Prostate gland (tissue), 2 donors: Measurements from ENCODE around the gene GTF2F1. TPM values are rescaled to one million over a fixed set of nuclear protein-coding genes. Genes with fewer than 3 reads are reported as not detected.

ENCODE experiments used
- DNase-seq: peaks from one replicate; pipeline ENCODE4 v3.0.0-alpha.2; 2019; ENCODE audit warnings: low spot score
- H3K27ac ChIP-seq, 2 donors: fragments of 200-600 bp; sonication (generic); 2 replicates each; pipeline ENCODE4 v1.5.1; 2017 to 2019
- H3K27me3 ChIP-seq: fragments of 200-600 bp; sonication (generic); replicated peaks from 2 replicates; pipeline ENCODE4 v1.5.1; 2019; ENCODE audit not compliant: insufficient read depth
- H3K36me3 ChIP-seq, 2 donors: fragments of 200-600 bp; sonication (generic); 1 replicate in 1 of 2; 2 replicates in 1 of 2; pipeline versions ENCODE4 v1.5.1 to v1.8.1; 2017 to 2019
- H3K4me1 ChIP-seq: fragments of 200-600 bp; sonication (generic); replicated peaks from 2 replicates; pipeline ENCODE4 v1.5.1; 2019
- H3K4me3 ChIP-seq, 2 donors: fragments of 200-600 bp; sonication (generic); 2 replicates each; pipeline ENCODE4 v1.5.1; 2017 to 2019
- H3K9me3 ChIP-seq: fragments of 200-600 bp; sonication (generic); 2 replicates; pipeline ENCODE4 v1.5.1; 2017
- POLR2A ChIP-seq: fragments of 450-650 bp; IDR thresholded peaks from one replicate; pipeline ENCODE4 v1.6.1; 2016; ENCODE audit warnings: antibody characterized with exemption, mild to moderate bottlenecking
- POLR2AphosphoS5 ChIP-seq: sonication (generic); formaldehyde crosslinking; IDR thresholded peaks from one replicate; pipeline ENCODE4 v1.6.1; 2017; ENCODE audit warnings: antibody characterized with exemption
- WGBS: methylation state at CpG from one replicate; pipeline ENCODE4 v1.1.5; 2018; 5-methylcytosine and 5-hydroxymethylcytosine counted together
- intact Hi-C: fragments of 100-400 bp; cut with DNase I; formaldehyde crosslinking; loops from one replicate; pipeline ENCODE4 v1.14.2; 2022
- total RNA-seq, 2 donors: library from RNA; depleted of rRNA; stranded (reverse); fragments of >200 nt; gene quantifications; one replicate each; pipeline ENCODE4 v1.1.0, GENCODE V29; 2016
- TF ChIP-seq, protein P1 (sequence below), 4 experiments: fragments of 200-600 bp in 2 of 4; fragments of 450-650 bp in 2 of 4; sonication (generic) in 2 of 4; IDR thresholded peaks; 1 replicate in 3 of 4; 2 replicates in 1 of 4; pipeline ENCODE4 v1.5.1; 2016 to 2019; ENCODE audit warnings: antibody characterized with exemption in 4 of 4, mild to moderate bottlenecking in 2 of 4, moderate library complexity in 2 of 4

The GTF2F1 gene
- total RNA-seq, 2 donors from 2014 or later: 70.7 to 82.7 TPM

DNA sequence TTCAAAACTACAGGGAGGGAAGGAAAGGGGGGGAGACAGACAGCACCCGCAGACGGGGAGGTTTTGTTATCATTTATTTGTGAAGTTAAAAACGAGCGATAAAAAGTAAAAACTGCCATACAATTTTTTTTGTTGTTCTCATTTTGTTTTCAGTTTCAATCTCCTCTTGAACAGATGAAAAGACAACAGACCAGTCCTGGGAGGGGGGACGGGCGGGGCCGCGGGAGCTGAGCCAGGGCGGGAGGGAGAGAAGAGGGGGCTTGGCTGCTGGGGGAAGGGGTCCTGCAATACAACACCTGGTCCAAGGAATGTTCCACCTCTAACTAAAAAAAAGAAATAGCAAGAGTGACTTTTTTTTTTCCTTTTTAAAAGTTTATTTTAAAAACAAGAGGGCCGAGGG is 20.3 kb upstream of the GTF2F1 start:
- DNase-seq: no peak
- intact Hi-C loops: no loop called here
- Histone ChIP-seq H3K27ac (peak overlapping the region in 1 of 2 donors; percentile 31), H3K36me3 (peaks cover 16 to 35% of the 10 kb centered on the region in 2 donors), H3K27me3 (no peaks in the 10 kb centered on the region), H3K9me3 (no peaks in the 10 kb centered on the region), H3K4me1 (no peaks in the 10 kb centered on the region), H3K4me3 (no peak overlapping the region)
- 30% methylated on average over 10 of the region's 10 CpGs for WGBS
- TF ChIP-seq POLR2A: no peak
- TF ChIP-seq, protein P1, sequence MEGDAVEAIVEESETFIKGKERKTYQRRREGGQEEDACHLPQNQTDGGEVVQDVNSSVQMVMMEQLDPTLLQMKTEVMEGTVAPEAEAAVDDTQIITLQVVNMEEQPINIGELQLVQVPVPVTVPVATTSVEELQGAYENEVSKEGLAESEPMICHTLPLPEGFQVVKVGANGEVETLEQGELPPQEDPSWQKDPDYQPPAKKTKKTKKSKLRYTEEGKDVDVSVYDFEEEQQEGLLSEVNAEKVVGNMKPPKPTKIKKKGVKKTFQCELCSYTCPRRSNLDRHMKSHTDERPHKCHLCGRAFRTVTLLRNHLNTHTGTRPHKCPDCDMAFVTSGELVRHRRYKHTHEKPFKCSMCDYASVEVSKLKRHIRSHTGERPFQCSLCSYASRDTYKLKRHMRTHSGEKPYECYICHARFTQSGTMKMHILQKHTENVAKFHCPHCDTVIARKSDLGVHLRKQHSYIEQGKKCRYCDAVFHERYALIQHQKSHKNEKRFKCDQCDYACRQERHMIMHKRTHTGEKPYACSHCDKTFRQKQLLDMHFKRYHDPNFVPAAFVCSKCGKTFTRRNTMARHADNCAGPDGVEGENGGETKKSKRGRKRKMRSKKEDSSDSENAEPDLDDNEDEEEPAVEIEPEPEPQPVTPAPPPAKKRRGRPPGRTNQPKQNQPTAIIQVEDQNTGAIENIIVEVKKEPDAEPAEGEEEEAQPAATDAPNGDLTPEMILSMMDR (IDR thresholded peaks at IDR 0.05): no peak
- TF ChIP-seq POLR2AphosphoS5: no peak

DNA sequence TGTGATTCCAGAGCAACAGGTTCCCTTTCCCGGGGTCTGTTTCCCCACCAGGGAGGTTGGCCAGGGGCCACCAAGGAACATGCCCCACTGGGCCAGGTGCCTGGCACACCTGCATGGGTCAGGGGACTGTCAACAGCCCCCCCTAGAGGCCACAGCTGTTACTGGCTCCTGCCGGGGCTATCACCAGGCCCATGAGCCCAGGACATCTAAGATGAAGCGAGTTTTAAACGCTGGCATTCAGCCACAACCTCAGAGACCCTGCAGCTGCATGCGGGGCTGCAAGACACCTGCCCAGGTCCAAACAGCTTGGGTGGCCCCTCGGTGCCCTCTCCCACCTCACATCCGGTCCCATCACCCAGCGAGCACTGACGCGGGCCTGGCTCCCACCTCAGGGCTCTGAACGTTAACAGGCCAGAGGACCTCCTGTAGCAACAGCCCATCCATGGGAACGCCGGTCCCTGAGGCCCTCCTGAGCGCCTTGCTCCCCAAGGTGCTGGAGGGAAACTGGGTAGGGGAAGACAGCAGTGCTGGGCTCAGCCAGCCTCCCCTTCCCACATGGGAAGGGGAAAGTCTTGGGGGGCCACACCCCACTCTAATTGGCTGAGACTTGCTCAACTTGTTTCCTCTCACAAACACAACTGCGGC is 19.6 kb upstream of the GTF2F1 start:
- H3K36me3 ChIP-seq: peaks cover 16 to 28% of the 10 kb centered on the region in 2 donors
- no peaks in the 10 kb centered on the region for H3K9me3 ChIP-seq
- DNase-seq: peak; percentile 35
- 34% methylated on average over 15 of the region's 15 CpGs for WGBS
- TF ChIP-seq POLR2A: no peak
- TF ChIP-seq, protein P1 (IDR thresholded peaks at IDR 0.05): peak in 2 of 4 experiments; percentile 19 to 39
- peak overlapping the region in 1 of 2 donors; percentile 31 for H3K27ac ChIP-seq
- H3K4me3 ChIP-seq: no peak overlapping the region
- H3K27me3 ChIP-seq: no peaks in the 10 kb centered on the region
- intact Hi-C loops: no loop called here
- no peaks in the 10 kb centered on the region for H3K4me1 ChIP-seq

DNA sequence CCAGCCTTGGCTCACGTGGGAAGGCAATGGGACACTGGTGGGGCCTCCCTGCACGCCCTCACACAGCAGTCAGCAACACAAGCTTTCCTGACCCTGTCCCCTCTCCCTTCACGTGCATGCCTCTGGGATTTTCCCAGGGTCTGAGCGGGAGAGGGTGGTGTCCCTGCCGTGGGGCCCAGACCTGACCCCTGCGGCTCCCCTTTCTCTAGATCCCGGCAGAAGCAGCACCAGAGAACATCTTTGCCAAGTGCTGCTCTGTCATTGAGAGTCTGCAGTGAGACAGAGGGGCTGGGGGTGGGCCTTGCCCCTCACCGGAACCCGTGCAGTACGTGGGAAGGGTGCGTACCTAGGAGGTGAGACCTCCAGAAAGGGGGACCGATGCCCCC is 19.1 kb upstream of the GTF2F1 start:
- TF ChIP-seq POLR2A (no peak), POLR2AphosphoS5 (no peak)
- TF ChIP-seq, protein P1 (IDR thresholded peaks at IDR 0.05): no peak
- H3K4me1 ChIP-seq: no peaks in the 10 kb centered on the region
- no peak for DNase-seq
- intact Hi-C loops: no loop called here
- H3K27me3 ChIP-seq: no peaks in the 10 kb centered on the region
- no peak overlapping the region for H3K27ac ChIP-seq
- 75% methylated on average over 12 of the region's 12 CpGs for WGBS
- no peak overlapping the region for H3K4me3 ChIP-seq
- no peaks in the 10 kb centered on the region for H3K9me3 ChIP-seq
- peaks cover 16 to 23% of the 10 kb centered on the region in 2 donors for H3K36me3 ChIP-seq

DNA sequence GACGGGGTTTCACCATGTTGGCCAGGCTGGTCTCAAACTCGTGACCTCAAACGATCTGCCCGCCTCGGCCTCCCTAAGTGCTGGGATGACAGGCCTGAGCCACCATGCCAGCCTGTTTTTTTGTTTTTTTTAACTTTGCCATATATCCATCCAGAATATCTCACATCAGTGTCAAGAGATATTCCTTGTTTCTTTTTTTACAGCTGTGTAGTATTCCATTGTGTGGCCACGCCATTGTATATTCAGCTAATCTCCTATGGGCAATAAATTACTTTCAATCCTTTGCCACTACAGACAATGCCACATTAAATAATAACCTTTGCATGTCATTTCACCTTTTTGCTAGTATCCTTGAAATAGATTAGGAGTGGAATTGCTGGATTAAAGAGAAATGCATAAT is 16.4 kb upstream of the GTF2F1 start:
- TF ChIP-seq, protein P1 (IDR thresholded peaks at IDR 0.05): no peak
- TF ChIP-seq POLR2A (no peak), POLR2AphosphoS5 (no peak)
- intact Hi-C loops: no loop called here

DNA sequence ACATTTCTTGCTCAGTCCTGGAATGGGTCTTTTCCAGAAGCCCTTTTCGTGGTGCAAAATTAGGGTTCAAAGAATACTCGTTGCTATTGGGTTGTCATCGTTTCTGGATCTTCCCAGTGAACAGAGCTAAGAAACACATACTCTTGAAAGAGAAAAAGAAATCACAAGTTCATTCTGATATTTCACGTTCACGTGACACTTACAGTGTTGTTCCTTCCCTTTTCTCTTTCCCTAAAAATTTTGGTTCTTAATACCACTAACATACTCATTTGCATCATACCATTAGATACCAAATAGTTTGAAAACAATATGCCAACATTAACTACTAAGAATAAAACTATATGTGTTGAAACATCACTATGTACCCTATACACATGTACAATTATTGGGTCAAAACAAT is 13.4 kb upstream of the GTF2F1 start:
- Histone ChIP-seq H3K36me3 (no peaks in the 10 kb centered on the region), H3K4me1 (no peaks in the 10 kb centered on the region), H3K27ac (no peak overlapping the region), H3K27me3 (no peaks in the 10 kb centered on the region), H3K9me3 (no peaks in the 10 kb centered on the region), H3K4me3 (no peak overlapping the region)
- no peak for DNase-seq
- intact Hi-C loops: no loop called here
- TF ChIP-seq, protein P1 (IDR thresholded peaks at IDR 0.05): no peak
- TF ChIP-seq POLR2A (no peak), POLR2AphosphoS5 (no peak)
- WGBS: 88% methylated on average over 5 of the region's 5 CpGs

More for the DNA sequence above, 16.4 kb upstream of the GTF2F1 start:
- Histone ChIP-seq H3K4me1 (no peaks in the 10 kb centered on the region), H3K4me3 (no peak overlapping the region), H3K9me3 (no peaks in the 10 kb centered on the region), H3K27ac (no peak overlapping the region), H3K36me3 (no peaks in the 10 kb centered on the region), H3K27me3 (no peaks in the 10 kb centered on the region)
- 98% methylated on average over 6 of the region's 6 CpGs for WGBS
- DNase-seq: no peak
